ENCODE data around the gene IRAK2.

DNA sequence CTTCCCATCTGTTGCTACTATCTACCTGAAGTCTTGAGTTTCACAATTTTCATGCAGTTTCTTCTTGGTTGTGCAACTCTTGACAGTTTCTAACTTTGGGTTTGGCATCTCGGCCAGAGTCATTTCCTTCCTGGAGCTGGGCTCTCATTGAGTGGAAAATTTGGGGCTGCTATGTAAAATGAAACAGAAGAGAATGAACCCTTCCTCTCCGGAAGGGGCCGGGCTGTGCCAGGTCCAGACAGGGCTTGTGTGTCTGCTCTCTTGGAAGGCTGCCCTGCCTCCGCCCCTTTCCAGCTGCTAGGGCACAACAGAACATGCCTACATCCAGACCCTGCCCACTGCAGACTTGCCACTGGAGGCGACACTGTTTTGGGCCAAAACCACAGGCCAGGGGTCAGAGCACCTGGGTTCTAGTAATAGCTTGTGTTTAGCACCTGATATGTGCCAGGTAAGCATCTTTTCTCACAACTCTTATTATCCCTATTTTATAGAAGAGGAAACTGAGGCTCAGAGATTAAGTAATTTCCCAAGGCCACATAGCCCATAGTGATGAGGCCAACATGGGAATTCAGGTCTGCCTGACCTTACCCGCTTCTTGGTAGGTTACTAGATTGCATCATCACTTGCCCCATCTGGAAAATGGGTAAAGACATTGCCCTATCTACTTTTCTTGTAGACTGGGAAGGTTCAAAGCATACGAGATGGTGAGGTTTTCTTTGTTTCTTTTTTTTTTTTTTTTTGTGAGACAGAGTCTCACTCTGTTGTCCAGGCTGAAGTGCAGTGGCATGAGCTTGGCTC lies 25.0 kb downstream of the IRAK2 start:
- TF ChIP-seq CTCF (IDR thresholded peaks at IDR 0.05), result no peak
- no peak for TF ChIP-seq POLR2A (IDR thresholded peaks at IDR 0.05)

Data from stomach (tissue), 4 donors.